ENCODE measurements around the gene HOXA13. TPM values are rescaled to one million over a fixed set of nuclear protein-coding genes. Genes with fewer than 3 reads are reported as not detected.
A peak's percentile ranks its signal among the peaks of the same experiment; 100 is the strongest.

The HOXA13 gene
- total RNA-seq, 1 donor from 2014 or later = not detected

GRCh38 chr7:27152816-27153442 lies 47.0 kb downstream of the HOXA13 start:
- Mint-ChIP-seq H3K36me3 (ENCODE audit: low read depth) (peaks cover 5% of the 10 kb centered on the region), H3K9me3 (no peaks in the 10 kb centered on the region), H3K27me3 (ENCODE audit: low read depth) (peaks cover 100% of the 10 kb centered on the region), H3K27ac (ENCODE audit: unreplicated experiment) (no peak overlapping the region), H3K4me1 (peaks cover 31% of the 10 kb centered on the region), H3K4me3 (peak overlapping the region; percentile 54)
- no peak for TF ChIP-seq CTCF (conservative IDR thresholded peaks at IDR 0.05)
- DNase-seq (ENCODE audit: low read depth, low spot score) = no peak

- Mint-ChIP-seq H3K27ac (ENCODE audit: unreplicated experiment) (peak within 1 kb of the TSS; percentile 80), H3K9me3 (no peaks in the 10 kb centered on the region), H3K4me1 (peaks cover 28% of the 10 kb centered on the region), H3K4me3 (peak within 1 kb of the TSS; percentile 85), H3K36me3 (ENCODE audit: low read depth) (peaks cover 5% of the 10 kb centered on the region), H3K27me3 (ENCODE audit: low read depth) (peaks cover 100% of the 10 kb centered on the region)
- TF ChIP-seq CTCF (conservative IDR thresholded peaks at IDR 0.05) = no peak
- no peak for DNase-seq (ENCODE audit: low read depth, low spot score)
These were observed 47.7 kb downstream of the HOXA13 start, which contains the start of gene HOXA3 for GRCh38 chr7:27151931-27152815. HOXA3 (minus strand) TSS chr7:27152583; CDS start chr7:27110640, 41,943 bp downstream.

- H3K4me3 Mint-ChIP-seq = peak overlapping the region; percentile 85
- H3K36me3 Mint-ChIP-seq (ENCODE audit: low read depth) = peaks cover 5% of the 10 kb centered on the region
- DNase-seq (ENCODE audit: low read depth, low spot score) = no peak
- peaks cover 100% of the 10 kb centered on the region for H3K27me3 Mint-ChIP-seq (ENCODE audit: low read depth)
- peaks cover 1% of the 10 kb centered on the region for H3K9me3 Mint-ChIP-seq
- peak overlapping the region; percentile 80 for H3K27ac Mint-ChIP-seq (ENCODE audit: unreplicated experiment)
- H3K4me1 Mint-ChIP-seq = peaks cover 30% of the 10 kb centered on the region
- TF ChIP-seq CTCF (conservative IDR thresholded peaks at IDR 0.05) = no peak
These were observed 48.5 kb downstream of the HOXA13 start for GRCh38 chr7:27151341-27151930.

GRCh38 chr7:27150568-27151340 lies 49.1 kb downstream of the HOXA13 start:
- H3K36me3 Mint-ChIP-seq (ENCODE audit: low read depth) = peaks cover 8% of the 10 kb centered on the region
- peak overlapping the region; percentile 80 for H3K27ac Mint-ChIP-seq (ENCODE audit: unreplicated experiment)
- peaks cover 100% of the 10 kb centered on the region for H3K27me3 Mint-ChIP-seq (ENCODE audit: low read depth)
- H3K4me1 Mint-ChIP-seq = peaks cover 26% of the 10 kb centered on the region
- peak; percentile 72 for DNase-seq (ENCODE audit: low read depth, low spot score)
- TF ChIP-seq CTCF (conservative IDR thresholded peaks at IDR 0.05) = peak; percentile 89
- H3K9me3 Mint-ChIP-seq = peaks cover 4% of the 10 kb centered on the region
- H3K4me3 Mint-ChIP-seq = peak overlapping the region; percentile 85
